Hepatocyte (in vitro differentiated cells): ENCODE measurements around the gene LRGUK. TPM values are rescaled to one million over a fixed set of nuclear protein-coding genes. Genes with fewer than 3 reads are reported as not detected.

Experiments used
- DNase-seq: peaks from one replicate; pipeline ENCODE4 v3.0.0-alpha.2; 2016; ENCODE audit warnings: low spot score
- H2AFZ ChIP-seq: fragments of 200-600 bp; sonication (generic); 2 replicates; pipeline ENCODE4 v1.6.0; 2016; ENCODE audit warnings: antibody characterized with exemption, mild to moderate bottlenecking
- H3K27ac ChIP-seq: fragments of 200-600 bp; sonication (generic); 2 replicates; pipeline ENCODE4 v1.5.1; 2016; ENCODE audit warnings: mild to moderate bottlenecking
- H3K27me3 ChIP-seq: fragments of 200-600 bp; sonication (generic); 2 replicates; pipeline ENCODE4 v1.6.1; 2016
- H3K36me3 ChIP-seq: fragments of 200-600 bp; sonication (generic); replicated peaks from 2 replicates; pipeline ENCODE4 v1.5.1; 2016; ENCODE audit warnings: low read depth; ENCODE audit not compliant: insufficient read depth
- H3K4me1 ChIP-seq: fragments of 200-600 bp; sonication (generic); 2 replicates; pipeline ENCODE4 v1.5.1; 2016; ENCODE audit warnings: mild to moderate bottlenecking, moderate library complexity; ENCODE audit not compliant: insufficient read depth
- H3K4me2 ChIP-seq: fragments of 200-600 bp; sonication (generic); 2 replicates; pipeline ENCODE4 v1.6.0; 2016
- H3K4me3 ChIP-seq: fragments of 200-600 bp; sonication (generic); 2 replicates; pipeline ENCODE4 v1.5.1; 2016; ENCODE audit warnings: mild to moderate bottlenecking
- H3K79me2 ChIP-seq: fragments of 200-600 bp; sonication (generic); 2 replicates; pipeline ENCODE4 v1.6.0; 2017; ENCODE audit warnings: mild to moderate bottlenecking
- H3K9me2 ChIP-seq: fragments of 200-600 bp; sonication (generic); replicated peaks from 2 replicates; pipeline ENCODE4 v1.6.0; 2017; ENCODE audit warnings: mild to moderate bottlenecking; ENCODE audit not compliant: insufficient read depth
- H3K9me3 ChIP-seq: fragments of 200-600 bp; sonication (generic); 2 replicates; pipeline ENCODE4 v1.5.1; 2016; ENCODE audit warnings: low read depth, mild to moderate bottlenecking
- H4K20me1 ChIP-seq: fragments of 200-600 bp; sonication (generic); 2 replicates; pipeline ENCODE4 v1.6.0; 2016; ENCODE audit warnings: mild to moderate bottlenecking; ENCODE audit not compliant: insufficient read depth, poor library complexity, severe bottlenecking
- CTCF ChIP-seq: fragments of 200-600 bp; sonication (generic); IDR thresholded peaks from 2 replicates; pipeline ENCODE4 v1.5.1; 2016; ENCODE audit warnings: antibody characterized with exemption, mild to moderate bottlenecking; ENCODE audit not compliant: poor library complexity
- EZH2 ChIP-seq: fragments of 200-600 bp; sonication (generic); IDR thresholded peaks from 2 replicates; pipeline ENCODE4 v1.6.1; 2016; ENCODE audit warnings: antibody characterized with exemption, mild to moderate bottlenecking, borderline replicate concordance
- EZH2phosphoT487 ChIP-seq: fragments of 200-600 bp; sonication (generic); IDR thresholded peaks from one replicate; pipeline ENCODE4 v1.6.1; 2018; ENCODE audit warnings: antibody characterized with exemption, mild to moderate bottlenecking, low read depth, moderate library complexity; ENCODE audit not compliant: unreplicated experiment, severe bottlenecking
- WGBS: methylation state at CpG from one replicate; pipeline ENCODE4 v1.1.6; 2016; ENCODE audit warnings: low lambda C conversion rate; ENCODE audit errors: missing lambda C conversion rate; 5-methylcytosine and 5-hydroxymethylcytosine counted together
- polyA plus RNA-seq: library from polyadenylated mRNA; unstranded; fragments of >200 nt; fragmentation: Nextera tagmentation; extraction: Ambion mirVana; gene quantifications from 2 replicates; pipeline ENCODE4 v1.2.1, GENCODE V29; 2016
- total RNA-seq: library from RNA; depleted of rRNA; stranded (reverse); fragments of >200 nt; gene quantifications from 2 replicates; pipeline ENCODE4 v1.2.3, GENCODE V29; 2014

LRGUK gene
- total and polyA plus RNA-seq, 2 experiments from 2014 or later: 0.73 TPM; not detected in 1

- Histone ChIP-seq H3K9me2 (no peaks in the 10 kb centered on the region), H2AFZ (no peak overlapping the region), H3K27ac (no peak overlapping the region), H3K27me3 (no peaks in the 10 kb centered on the region), H3K9me3 (peaks cover 23% of the 10 kb centered on the region), H3K36me3 (no peaks in the 10 kb centered on the region), H3K4me3 (no peak overlapping the region), H4K20me1 (no peaks in the 10 kb centered on the region), H3K4me2 (no peak overlapping the region), H3K4me1 (no peaks in the 10 kb centered on the region), H3K79me2 (no peaks in the 10 kb centered on the region)
- DNase-seq: no peak
- TF ChIP-seq EZH2 (no peak), EZH2phosphoT487 (no peak), CTCF (no peak)
Observed at GRCh38 chr7:134085311-134085710, 41.8 kb upstream of the LRGUK start.

- Histone ChIP-seq H3K4me2 (no peak overlapping the region), H3K9me2 (no peaks in the 10 kb centered on the region), H2AFZ (no peak overlapping the region), H3K27ac (no peak overlapping the region), H3K36me3 (no peaks in the 10 kb centered on the region), H3K27me3 (no peaks in the 10 kb centered on the region), H3K4me1 (no peaks in the 10 kb centered on the region), H4K20me1 (no peaks in the 10 kb centered on the region), H3K4me3 (no peak overlapping the region), H3K79me2 (no peaks in the 10 kb centered on the region), H3K9me3 (peaks cover 26% of the 10 kb centered on the region)
- WGBS: 90% methylated on average over 2 of the region's 2 CpGs
- no peak for DNase-seq
- TF ChIP-seq EZH2phosphoT487 (no peak), CTCF (no peak), EZH2 (no peak)
Observed at GRCh38 chr7:134086998-134087735, 40.0 kb upstream of the LRGUK start.

- H4K20me1 ChIP-seq: no peaks in the 10 kb centered on the region
- H2AFZ ChIP-seq: no peak overlapping the region
- no peak overlapping the region for H3K4me3 ChIP-seq
- no peaks in the 10 kb centered on the region for H3K79me2 ChIP-seq
- no peak overlapping the region for H3K27ac ChIP-seq
- peaks cover 29% of the 10 kb centered on the region for H3K9me3 ChIP-seq
- no peak overlapping the region for H3K4me2 ChIP-seq
- H3K9me2 ChIP-seq: no peaks in the 10 kb centered on the region
- DNase-seq: no peak
- H3K27me3 ChIP-seq: no peaks in the 10 kb centered on the region
- H3K4me1 ChIP-seq: no peaks in the 10 kb centered on the region
- no peak for TF ChIP-seq EZH2
- H3K36me3 ChIP-seq: no peaks in the 10 kb centered on the region
Observed at GRCh38 chr7:134088199-134088598, 38.9 kb upstream of the LRGUK start.

GRCh38 chr7:134089446-134089845 is 37.7 kb upstream of the LRGUK start:
- H3K27ac ChIP-seq: no peak overlapping the region
- DNase-seq: no peak
- TF ChIP-seq CTCF: no peak
- TF ChIP-seq EZH2phosphoT487: no peak
- TF ChIP-seq EZH2: no peak
- H2AFZ ChIP-seq: no peak overlapping the region
- no peaks in the 10 kb centered on the region for H3K36me3 ChIP-seq
- WGBS: 60% methylated on average over 4 of the region's 4 CpGs
- peaks cover 33% of the 10 kb centered on the region for H3K9me3 ChIP-seq
- no peak overlapping the region for H3K4me3 ChIP-seq
- no peaks in the 10 kb centered on the region for H4K20me1 ChIP-seq
- H3K4me2 ChIP-seq: no peak overlapping the region
- H3K27me3 ChIP-seq: no peaks in the 10 kb centered on the region
- H3K79me2 ChIP-seq: no peaks in the 10 kb centered on the region
- no peaks in the 10 kb centered on the region for H3K4me1 ChIP-seq
- H3K9me2 ChIP-seq: no peaks in the 10 kb centered on the region
